ENCODE measurements around the gene FAM32A. TPM values are rescaled to one million over a fixed set of nuclear protein-coding genes. Genes with fewer than 3 reads are reported as not detected.

The FAM32A gene
- total RNA-seq, 1 experiment from 2014 or later: 44.6 TPM

- Histone ChIP-seq H3K4me3 (ENCODE audit: low read depth in 2 of 2, low read length in 2 of 2) (no peak overlapping the region), H3K9me3 (ENCODE audit: control insufficient read depth, insufficient read depth, low read depth, low read length) (no peaks in the 10 kb centered on the region), H3K27me3 (ENCODE audit: control insufficient read depth, insufficient read depth, low read length) (no peaks in the 10 kb centered on the region), H3K4me1 (ENCODE audit: control insufficient read depth, insufficient read depth, low read length) (no peaks in the 10 kb centered on the region), H3K36me3 (ENCODE audit: control insufficient read depth, insufficient read depth, low read length) (no peaks in the 10 kb centered on the region; the same call in 1 of the 2 replicates), H3K27ac (ENCODE audit: low read length) (no peak overlapping the region)
- CTCF ChIA-PET: no interaction called here
- ATAC-seq (peak; percentile 47), DNase-seq (ENCODE audit: low read depth, low spot score) (no peak)
- no TSS peak for BruUV-seq (replicated peaks)
- TF ChIP-seq SIN3A (IDR thresholded peaks at IDR 0.05; ENCODE audit: borderline replicate concordance, insufficient read depth, low read depth, low read length) (no peak), TCF7L2 (IDR thresholded peaks at IDR 0.05; ENCODE audit: low read depth, low read length) (no peak), POLR2AphosphoS5 (IDR thresholded peaks at IDR 0.05; ENCODE audit: low read depth, low read length) (no peak), CTCF (IDR thresholded peaks at IDR 0.05) (no peak), REST (IDR thresholded peaks at IDR 0.05; ENCODE audit: insufficient read depth in 1 of 2, low read depth in 2 of 2, low read length in 1 of 2) (no peak)
- intact Hi-C loops (cut with micrococcal nuclease; ENCODE audit: unreplicated experiment) (no loop called here), in situ Hi-C loops (cut with HindIII; ENCODE audit: low pct_unique_long_range_greater_than_20kb, low sequenced_read_pairs) (no loop called here)
- POLR2A ChIA-PET: no interaction called here
Observed at GRCh38 chr19:16206637-16207036, 21.4 kb downstream of the FAM32A start.

- H3K36me3 ChIP-seq (ENCODE audit: control insufficient read depth, insufficient read depth, low read length): no peaks in the 10 kb centered on the region; the same call in 1 of the 2 replicates
- no peak overlapping the region for H3K4me3 ChIP-seq (ENCODE audit: low read depth in 2 of 2, low read length in 2 of 2)
- no TSS peak for BruUV-seq (replicated peaks)
- no peak overlapping the region for H3K27ac ChIP-seq (ENCODE audit: low read length)
- POLR2A ChIA-PET: no interaction called here
- H3K27me3 ChIP-seq (ENCODE audit: control insufficient read depth, insufficient read depth, low read length): no peaks in the 10 kb centered on the region
- DNase-seq (ENCODE audit: low read depth, low spot score): no peak
- CTCF ChIA-PET: no interaction called here
- ATAC-seq: peak; percentile 11; the same call in 1 of the 2 replicates
- H3K4me1 ChIP-seq (ENCODE audit: control insufficient read depth, insufficient read depth, low read length): no peaks in the 10 kb centered on the region
- in situ Hi-C loops (cut with HindIII; ENCODE audit: low pct_unique_long_range_greater_than_20kb, low sequenced_read_pairs) (no loop called here), intact Hi-C loops (cut with micrococcal nuclease; ENCODE audit: unreplicated experiment) (no loop called here)
- TF ChIP-seq CTCF (IDR thresholded peaks at IDR 0.05): no peak
- TF ChIP-seq POLR2AphosphoS5 (IDR thresholded peaks at IDR 0.05; ENCODE audit: low read depth, low read length): no peak
- no peak for TF ChIP-seq TCF7L2 (IDR thresholded peaks at IDR 0.05; ENCODE audit: low read depth, low read length)
- no peak for TF ChIP-seq REST (IDR thresholded peaks at IDR 0.05; ENCODE audit: insufficient read depth in 1 of 2, low read depth in 2 of 2, low read length in 1 of 2)
- TF ChIP-seq SIN3A (IDR thresholded peaks at IDR 0.05; ENCODE audit: borderline replicate concordance, insufficient read depth, low read depth, low read length): no peak
- H3K9me3 ChIP-seq (ENCODE audit: control insufficient read depth, insufficient read depth, low read depth, low read length): no peaks in the 10 kb centered on the region
Observed at GRCh38 chr19:16207063-16207462, 21.9 kb downstream of the FAM32A start.
